Adrenal gland (tissue), 12 donors: ENCODE data around the gene CLEC19A. TPM values are rescaled to one million over a fixed set of nuclear protein-coding genes. Genes with fewer than 3 reads are reported as not detected.

Source experiments
- DNase-seq, 7 donors: peaks; one replicate each; pipeline ENCODE4 v3.0.0-alpha.2; 2019 to 2020
- H3K27ac ChIP-seq, 5 donors: fragments of 200-600 bp; sonication (generic) in 4 of 5; 1 replicate in 3 of 5; 2 replicates in 2 of 5; pipeline versions ENCODE4 v1.5.1 to v1.8.0; 2016 to 2020; ENCODE audit warnings: mild to moderate bottlenecking in 1 of 5
- H3K27me3 ChIP-seq: fragments of 200-600 bp; 2 replicates; pipeline ENCODE4 v1.8.0; 2021
- H3K36me3 ChIP-seq, 2 donors: fragments of 200-600 bp; replicated peaks in 1 of 2; 1 replicate in 1 of 2; 2 replicates in 1 of 2; pipeline versions ENCODE4 v1.5.1 to v1.8.0; 2018 to 2022
- H3K4me1 ChIP-seq, 2 donors: fragments of 200-600 bp; replicated peaks in 1 of 2; 1 replicate in 1 of 2; 2 replicates in 1 of 2; pipeline versions ENCODE4 v1.5.1 to v1.8.0; 2018 to 2021
- H3K4me3 ChIP-seq, 4 donors: fragments of 200-600 bp; sonication (generic) in 3 of 4; one replicate each; pipeline ENCODE4 v1.5.1; 2016 to 2018
- H3K9me3 ChIP-seq, 3 donors: fragments of 200-600 bp; sonication (generic) in 1 of 3; replicated peaks in 1 of 3; 1 replicate in 2 of 3; 2 replicates in 1 of 3; pipeline versions ENCODE4 v1.5.1 to v1.8.0; 2016 to 2021
- CTCF ChIP-seq, 6 experiments: fragments of 450-650 bp in 4 of 6; fragments of 200-600 bp in 2 of 6; sonication (generic) in 1 of 6; IDR thresholded peaks; 1 replicate in 5 of 6; 2 replicates in 1 of 6; pipeline versions ENCODE4 v1.5.1 to v1.8.0; 2016 to 2021; ENCODE audit warnings: antibody characterized with exemption in 6 of 6, mild to moderate bottlenecking in 2 of 6, moderate library complexity in 1 of 6
- POLR2A ChIP-seq, 2 donors: fragments of 450-650 bp; IDR thresholded peaks; one replicate each; pipeline ENCODE4 v1.6.1; 2017; ENCODE audit warnings: antibody characterized with exemption in 2 of 2, mild to moderate bottlenecking in 2 of 2, moderate library complexity in 1 of 2
- WGBS, 4 donors: extraction: QIAGEN DNeasy Blood & Tissue Kit in 2 of 4; methylation state at CpG; one replicate each; pipeline versions ENCODE4 v1.1.5 to v1.1.7; 2013 to 2017; 5-methylcytosine and 5-hydroxymethylcytosine counted together
- intact Hi-C, 2 donors: fragments of 100-400 bp; cut with DNase I; formaldehyde crosslinking; loops; one replicate each; pipeline versions ENCODE4 v1.14.1 to v1.15.0; 2022 to 2023
- polyA plus RNA-seq, 3 donors: library from polyadenylated mRNA; stranded (reverse); fragments of 200-250 nt in 2 of 3; fragments of 350-450 nt in 1 of 3; fragmentation: Illumina TruSeq in 1 of 3; extraction: RNeasy Lipid Tissue Mini Kit (QIAGEN cat#74804) in 1 of 3; gene quantifications; one replicate each; pipeline ENCODE4 v1.2.3, GENCODE V29; 2013 to 2014
- total RNA-seq, 9 donors: library from RNA; depleted of rRNA in 4 of 9; stranded (reverse); fragments of >200 nt in 4 of 9; fragments of 120-200 nt in 1 of 9; fragmentation: NEBNext Ultra II Directional in 1 of 9; extraction: Animal tissue kit (Norgen Biotek cat#: 25700) in 1 of 9; gene quantifications; one replicate each; pipeline versions ENCODE4 v1.1.0 to v1.2.4, GENCODE V29; 2013 to 2023
- donor health status: healthy with polysubstance abuse.
- donor health status: Bipolar disorder and iron deficiency.
- donor health status: DM: yes; HTN: yes; CAD: no.
- donor health status: DM: no; HTN: no; CAD: no.
- donor health status: DM: no; HTN: no; CAD: no.
- donor health status: DM: yes; HTN: yes; CAD: no.

CLEC19A gene
- total and polyA plus RNA-seq, 12 donors = 0.06 TPM; not detected in 11

- no peaks in the 10 kb centered on the region for H3K27me3 ChIP-seq
- H3K36me3 ChIP-seq = no peaks in the 10 kb centered on the region
- WGBS, 4 donors = 44 to 81% (median 59%) methylated on average over 2 of the region's 2 CpGs
- H3K27ac ChIP-seq = no peak overlapping the region
- no peaks in the 10 kb centered on the region for H3K4me1 ChIP-seq
- DNase-seq = no peak
- no peak overlapping the region for H3K4me3 ChIP-seq
- intact Hi-C loops = no loop called here
- no peaks in the 10 kb centered on the region for H3K9me3 ChIP-seq
- TF ChIP-seq POLR2A (IDR thresholded peaks at IDR 0.05) (no peak), CTCF (IDR thresholded peaks at IDR 0.05) (no peak)
These were observed 14.0 kb downstream of the CLEC19A start for GRCh38 chr16:19299565-19299964.

GRCh38 chr16:19301931-19302330, 16.4 kb downstream of the CLEC19A start:
- TF ChIP-seq CTCF (IDR thresholded peaks at IDR 0.05) (no peak), POLR2A (IDR thresholded peaks at IDR 0.05) (no peak)
- H3K27me3 ChIP-seq = no peaks in the 10 kb centered on the region
- intact Hi-C loops = no loop called here
- H3K9me3 ChIP-seq = no peaks in the 10 kb centered on the region
- no peaks in the 10 kb centered on the region for H3K36me3 ChIP-seq
- H3K4me1 ChIP-seq = no peaks in the 10 kb centered on the region
- DNase-seq = no peak
- H3K4me3 ChIP-seq = no peak overlapping the region
- WGBS, 4 donors = 19 to 50% (median 25%) methylated on average over 1 of the region's 1 CpG
- no peak overlapping the region for H3K27ac ChIP-seq

- peak in 1 of 7 donors; percentile 6 for DNase-seq
- no peak for TF ChIP-seq CTCF (IDR thresholded peaks at IDR 0.05)
- 52 to 83% (median 65%) methylated on average over 2 of the region's 2 CpGs for WGBS, 4 donors
These were observed 19.2 kb downstream of the CLEC19A start for GRCh38 chr16:19304750-19305149.

GRCh38 chr16:19305443-19305842, 19.9 kb downstream of the CLEC19A start:
- H3K4me3 ChIP-seq = no peak overlapping the region
- no peaks in the 10 kb centered on the region for H3K36me3 ChIP-seq
- 82 to 99% (median 89%) methylated on average over 2 of the region's 2 CpGs for WGBS, 4 donors
- H3K4me1 ChIP-seq = no peaks in the 10 kb centered on the region
- TF ChIP-seq POLR2A (IDR thresholded peaks at IDR 0.05) (no peak), CTCF (IDR thresholded peaks at IDR 0.05) (no peak)
- H3K9me3 ChIP-seq = no peaks in the 10 kb centered on the region
- no peak for DNase-seq
- intact Hi-C loops = no loop called here
- H3K27ac ChIP-seq = no peak overlapping the region
- H3K27me3 ChIP-seq = no peaks in the 10 kb centered on the region

More at GRCh38 chr16:19304750-19305149, 19.2 kb downstream of the CLEC19A start:
- intact Hi-C loops = no loop called here
- no peak overlapping the region for H3K4me3 ChIP-seq
- no peak overlapping the region for H3K27ac ChIP-seq
- H3K4me1 ChIP-seq = no peaks in the 10 kb centered on the region
- no peaks in the 10 kb centered on the region for H3K36me3 ChIP-seq
- no peaks in the 10 kb centered on the region for H3K27me3 ChIP-seq
- H3K9me3 ChIP-seq = no peaks in the 10 kb centered on the region
